ENCODE data around the gene OR10H5.
"Not testable (repeated sequence)": the region's sequence is repeated elsewhere in the genome, so short reads cannot be mapped to it uniquely, and the experiment has no call there.

Gene OR10H5

GRCh38 chr19:15787611-15788155 lies at the start of gene OR10H5:
TSS of gene OR10H5 (plus strand) at chr19:15787661. CDS start at chr19:15794049, 6,388 bp downstream.
- H3K36me3 ChIP-seq (ENCODE audit: control insufficient read depth, insufficient read depth, low read length), result no peaks in the 10 kb centered on the region
- DNase-seq (ENCODE audit: low read depth, low spot score), result no peak
- WGBS (ENCODE audit: insufficient coverage, insufficient read length), result no CpG with 5 or more reads among the region's 6 CpGs
- no peaks in the 10 kb centered on the region for H3K27me3 ChIP-seq (ENCODE audit: control insufficient read depth, insufficient read depth, low read length)
- peaks cover 12% of the 10 kb centered on the region for H3K9me3 ChIP-seq (ENCODE audit: control insufficient read depth, insufficient read depth, low read length)
- H3K4me3 ChIP-seq (ENCODE audit: low read length), result no peak within 1 kb of the TSS
- no peaks in the 10 kb centered on the region for H3K4me1 ChIP-seq (ENCODE audit: control insufficient read depth, insufficient read depth, low read length)
- no peak within 1 kb of the TSS for H3K27ac ChIP-seq (ENCODE audit: low read length)

DNA sequence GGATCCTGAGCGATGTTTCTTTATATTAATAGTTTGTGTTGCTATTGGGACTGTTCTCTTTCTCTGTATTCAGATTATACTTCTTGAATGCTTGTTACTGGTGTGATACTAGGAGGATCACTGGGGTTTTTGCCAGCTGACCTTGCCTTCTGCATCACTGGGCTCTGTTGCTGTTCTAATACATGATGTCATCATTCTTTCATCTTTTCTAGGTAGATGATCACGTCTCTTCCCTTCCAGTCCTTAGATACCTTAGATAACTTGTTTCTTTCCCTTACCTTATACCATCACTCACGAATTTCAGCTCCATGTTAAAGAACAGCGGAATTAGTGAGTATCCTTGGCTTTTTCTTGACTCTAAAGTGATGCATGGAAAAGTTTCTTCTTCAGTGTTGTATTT lies 49.7 kb upstream of the OR10H5 start, which contains the start of gene OR10H3:
OR10H3 (plus strand) TSS at position 264 of the 400 bp plus-strand sequence. CDS start 3,408 bp downstream, outside the sequence.
- Histone ChIP-seq H3K27me3 (ENCODE audit: control insufficient read depth, insufficient read depth, low read length) (no peaks in the 10 kb centered on the region), H3K4me3 (ENCODE audit: low read length) (no peak within 1 kb of the TSS), H3K9me3 (ENCODE audit: control insufficient read depth, insufficient read depth, low read length) (peaks cover 11% of the 10 kb centered on the region), H3K4me1 (ENCODE audit: control insufficient read depth, insufficient read depth, low read length) (no peaks in the 10 kb centered on the region), H3K36me3 (ENCODE audit: control insufficient read depth, insufficient read depth, low read length) (no peaks in the 10 kb centered on the region), H3K27ac (ENCODE audit: low read length) (no peak within 1 kb of the TSS)
- no peak for DNase-seq (ENCODE audit: low read depth, low spot score)
- no CpG with 5 or more reads among the region's 4 CpGs for WGBS (ENCODE audit: insufficient coverage, insufficient read length)

- 100% methylated on average over 1 of the region's 1 CpG for WGBS (ENCODE audit: insufficient coverage, insufficient read length)
- H3K36me3 ChIP-seq (ENCODE audit: control insufficient read depth, insufficient read depth, low read length), result no peaks in the 10 kb centered on the region
These were observed 46.7 kb upstream of the OR10H5 start for GRCh38 chr19:15740785-15741184.

GRCh38 chr19:15748239-15748638 lies 39.2 kb upstream of the OR10H5 start:
- no CpG with 5 or more reads among the region's 2 CpGs for WGBS (ENCODE audit: insufficient coverage, insufficient read length)
- Histone ChIP-seq H3K27me3 (ENCODE audit: control insufficient read depth, insufficient read depth, low read length) (no peaks in the 10 kb centered on the region), H3K27ac (ENCODE audit: low read length) (no peak overlapping the region), H3K9me3 (ENCODE audit: control insufficient read depth, insufficient read depth, low read length) (no peaks in the 10 kb centered on the region; the same call in none of the 2 replicates), H3K36me3 (ENCODE audit: control insufficient read depth, insufficient read depth, low read length) (no peaks in the 10 kb centered on the region), H3K4me1 (ENCODE audit: control insufficient read depth, insufficient read depth, low read length) (no peaks in the 10 kb centered on the region), H3K4me3 (ENCODE audit: low read length) (no peak overlapping the region)
- no peak for DNase-seq (ENCODE audit: low read depth, low spot score)

More at GRCh38 chr19:15740785-15741184, 46.7 kb upstream of the OR10H5 start:
- no peak for DNase-seq (ENCODE audit: low read depth, low spot score)
- H3K27ac ChIP-seq (ENCODE audit: low read length), result no peak overlapping the region
- peaks cover 4% of the 10 kb centered on the region for H3K9me3 ChIP-seq (ENCODE audit: control insufficient read depth, insufficient read depth, low read length)
- H3K4me1 ChIP-seq (ENCODE audit: control insufficient read depth, insufficient read depth, low read length), result no peaks in the 10 kb centered on the region
- no peak overlapping the region for H3K4me3 ChIP-seq (ENCODE audit: low read length)
- H3K27me3 ChIP-seq (ENCODE audit: control insufficient read depth, insufficient read depth, low read length), result no peaks in the 10 kb centered on the region

DNA sequence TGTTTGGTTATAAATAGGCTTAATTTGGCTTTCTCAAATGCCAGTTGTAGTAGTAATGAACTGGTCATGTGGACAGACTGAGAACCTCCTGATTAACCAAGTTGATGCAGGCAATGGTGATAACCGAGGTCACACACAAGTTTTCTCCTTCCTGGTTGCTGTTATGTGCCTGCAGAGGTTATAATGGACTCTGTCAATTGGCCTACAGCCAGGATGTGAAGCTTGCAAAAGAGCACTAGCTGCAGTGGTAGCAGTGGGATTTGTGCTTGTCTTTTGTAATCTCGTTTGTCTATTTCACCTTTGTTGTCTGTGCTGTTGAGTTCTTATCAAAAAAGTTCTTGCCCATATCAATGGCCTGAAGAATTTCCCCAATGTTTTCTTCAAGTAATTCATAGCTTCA lies 29.1 kb upstream of the OR10H5 start:
- H3K4me1 ChIP-seq (ENCODE audit: control insufficient read depth, insufficient read depth, low read length), result no peaks in the 10 kb centered on the region
- H3K36me3 ChIP-seq (ENCODE audit: control insufficient read depth, insufficient read depth, low read length), result no peaks in the 10 kb centered on the region
- no CpG with 5 or more reads among the region's 2 CpGs for WGBS (ENCODE audit: insufficient coverage, insufficient read length)
- H3K27ac ChIP-seq (ENCODE audit: low read length), result no peak overlapping the region
- no peak for DNase-seq (ENCODE audit: low read depth, low spot score)
- H3K9me3 ChIP-seq (ENCODE audit: control insufficient read depth, insufficient read depth, low read length), result peaks cover 17% of the 10 kb centered on the region
- no peaks in the 10 kb centered on the region for H3K27me3 ChIP-seq (ENCODE audit: control insufficient read depth, insufficient read depth, low read length)
- no peak overlapping the region for H3K4me3 ChIP-seq (ENCODE audit: low read length)

DNA sequence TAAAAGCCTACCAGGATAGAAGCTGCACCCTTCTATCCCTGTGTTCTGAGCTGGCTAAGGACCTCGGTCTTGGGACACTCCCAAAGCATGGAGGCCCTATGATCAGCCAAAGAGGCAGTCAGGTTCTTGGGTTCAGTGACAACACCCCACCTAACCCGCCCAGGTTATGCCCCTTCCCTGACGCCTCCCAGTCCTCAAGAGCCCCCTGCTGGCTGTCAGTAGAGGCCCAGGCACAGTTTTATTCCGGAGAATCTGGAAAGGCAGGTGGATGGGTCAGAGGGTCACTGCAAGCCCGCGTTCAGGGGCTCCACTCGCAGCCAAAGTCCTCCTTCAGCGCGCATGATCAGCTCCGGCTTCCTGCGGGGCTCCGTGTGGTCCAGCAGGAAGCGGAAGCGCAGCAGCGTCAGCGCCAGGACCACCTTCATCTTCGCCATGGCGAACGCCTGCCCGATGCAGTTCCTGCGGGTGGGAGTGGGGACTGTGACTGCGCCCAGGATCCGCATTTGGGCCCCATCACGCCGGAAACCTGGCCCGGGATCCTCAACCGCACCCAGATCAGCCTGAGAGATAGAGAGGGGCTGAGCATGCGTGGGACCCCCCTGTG lies 27.4 kb upstream of the OR10H5 start:
- peaks cover 17% of the 10 kb centered on the region for H3K9me3 ChIP-seq (ENCODE audit: control insufficient read depth, insufficient read depth, low read length)
- no peaks in the 10 kb centered on the region for H3K36me3 ChIP-seq (ENCODE audit: control insufficient read depth, insufficient read depth, low read length)
- WGBS (ENCODE audit: insufficient coverage, insufficient read length), result no CpG with 5 or more reads among the region's 28 CpGs
- no peak for DNase-seq (ENCODE audit: low read depth, low spot score)
- H3K27ac ChIP-seq (ENCODE audit: low read length), result no peak overlapping the region
- H3K4me1 ChIP-seq (ENCODE audit: control insufficient read depth, insufficient read depth, low read length), result no peaks in the 10 kb centered on the region
- H3K27me3 ChIP-seq (ENCODE audit: control insufficient read depth, insufficient read depth, low read length), result no peaks in the 10 kb centered on the region
- H3K4me3 ChIP-seq (ENCODE audit: low read length), result no peak overlapping the region

GRCh38 chr19:15769586-15769985 lies 17.9 kb upstream of the OR10H5 start:
- no CpG with 5 or more reads among the region's 6 CpGs for WGBS (ENCODE audit: insufficient coverage, insufficient read length)
- peaks cover 13% of the 10 kb centered on the region for H3K9me3 ChIP-seq (ENCODE audit: control insufficient read depth, insufficient read depth, low read length)
- no peaks in the 10 kb centered on the region for H3K4me1 ChIP-seq (ENCODE audit: control insufficient read depth, insufficient read depth, low read length)

DNA sequence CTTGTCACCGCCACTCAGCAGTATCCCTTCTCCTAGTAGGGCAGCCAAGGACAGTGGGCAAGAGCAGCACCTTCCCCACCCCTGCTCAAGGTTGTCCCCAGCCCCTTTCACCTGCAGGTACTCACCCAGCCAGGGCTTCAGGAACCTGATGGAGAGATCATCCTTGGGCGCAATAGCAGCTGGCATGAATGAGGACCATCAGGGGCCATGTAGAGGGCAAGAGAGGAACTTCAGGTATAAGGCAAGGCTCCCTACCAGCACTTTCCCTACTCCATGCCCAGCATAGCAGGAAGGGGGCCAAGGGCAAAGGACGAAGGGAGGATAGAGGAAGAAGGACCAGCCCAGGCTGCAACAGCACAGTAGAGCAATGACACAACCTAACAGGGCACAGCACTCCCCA lies 13.3 kb upstream of the OR10H5 start:
- WGBS (ENCODE audit: insufficient coverage, insufficient read length), result no CpG with 5 or more reads among the region's 3 CpGs
- H3K4me3 ChIP-seq (ENCODE audit: low read length); DNase-seq (ENCODE audit: low read depth, low spot score); H3K27me3 ChIP-seq (ENCODE audit: control insufficient read depth, insufficient read depth, low read length); H3K4me1 ChIP-seq (ENCODE audit: control insufficient read depth, insufficient read depth, low read length); H3K36me3 ChIP-seq (ENCODE audit: control insufficient read depth, insufficient read depth, low read length); H3K27ac ChIP-seq (ENCODE audit: low read length): not testable (repeated sequence)
- peaks cover 24% of the 10 kb centered on the region for H3K9me3 ChIP-seq (ENCODE audit: control insufficient read depth, insufficient read depth, low read length)

More at GRCh38 chr19:15769586-15769985, 17.9 kb upstream of the OR10H5 start:
- H3K36me3 ChIP-seq (ENCODE audit: control insufficient read depth, insufficient read depth, low read length), result no peaks in the 10 kb centered on the region
- H3K27me3 ChIP-seq (ENCODE audit: control insufficient read depth, insufficient read depth, low read length), result no peaks in the 10 kb centered on the region
- H3K27ac ChIP-seq (ENCODE audit: low read length), result no peak overlapping the region
- no peak for DNase-seq (ENCODE audit: low read depth, low spot score)
- H3K4me3 ChIP-seq (ENCODE audit: low read length), result no peak overlapping the region

GRCh38 chr19:15775249-15775648 lies 12.2 kb upstream of the OR10H5 start:
- no peak overlapping the region for H3K4me3 ChIP-seq (ENCODE audit: low read length)
- H3K9me3 ChIP-seq (ENCODE audit: control insufficient read depth, insufficient read depth, low read length), result peaks cover 26% of the 10 kb centered on the region
- H3K36me3 ChIP-seq (ENCODE audit: control insufficient read depth, insufficient read depth, low read length), result no peaks in the 10 kb centered on the region
- DNase-seq (ENCODE audit: low read depth, low spot score), result no peak
- H3K27ac ChIP-seq (ENCODE audit: low read length), result no peak overlapping the region
- no peaks in the 10 kb centered on the region for H3K4me1 ChIP-seq (ENCODE audit: control insufficient read depth, insufficient read depth, low read length)
- no CpG with 5 or more reads among the region's 2 CpGs for WGBS (ENCODE audit: insufficient coverage, insufficient read length)
- no peaks in the 10 kb centered on the region for H3K27me3 ChIP-seq (ENCODE audit: control insufficient read depth, insufficient read depth, low read length)

DNA sequence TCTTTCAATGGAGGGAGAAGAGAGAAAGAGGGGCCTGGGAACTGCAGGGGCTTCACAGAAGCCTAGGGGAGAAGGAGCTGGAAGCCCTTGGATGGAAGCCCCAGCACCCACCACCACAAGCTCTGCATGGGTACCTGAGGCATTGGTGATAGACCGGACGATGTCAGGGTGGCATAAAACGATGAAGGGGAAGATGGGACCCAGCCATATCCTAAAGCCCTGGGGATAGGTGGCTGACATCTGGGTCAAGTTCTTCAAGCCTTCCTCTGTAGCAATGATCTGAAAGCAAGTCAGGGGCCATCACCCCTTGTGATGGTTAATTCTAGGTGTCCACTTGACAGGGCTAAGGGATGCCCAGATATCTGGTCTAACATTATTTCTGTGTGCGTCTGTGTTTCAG lies 11.2 kb upstream of the OR10H5 start:
- Histone ChIP-seq H3K27ac (ENCODE audit: low read length) (no peak overlapping the region), H3K9me3 (ENCODE audit: control insufficient read depth, insufficient read depth, low read length) (peaks cover 30% of the 10 kb centered on the region), H3K4me3 (ENCODE audit: low read length) (no peak overlapping the region), H3K36me3 (ENCODE audit: control insufficient read depth, insufficient read depth, low read length) (no peaks in the 10 kb centered on the region), H3K27me3 (ENCODE audit: control insufficient read depth, insufficient read depth, low read length) (no peaks in the 10 kb centered on the region), H3K4me1 (ENCODE audit: control insufficient read depth, insufficient read depth, low read length) (no peaks in the 10 kb centered on the region)
- WGBS (ENCODE audit: insufficient coverage, insufficient read length), result no CpG with 5 or more reads among the region's 4 CpGs
- DNase-seq (ENCODE audit: low read depth, low spot score), result no peak
